SK-N-SH (cell line): ENCODE measurements around the gene SLC25A24. TPM values are rescaled to one million over a fixed set of nuclear protein-coding genes. Genes with fewer than 3 reads are reported as not detected.
"Not testable (repeated sequence)": the region's sequence is repeated elsewhere in the genome, so short reads cannot be mapped to it uniquely, and the experiment has no call there.

Experiments used
- CTCF ChIA-PET: fragments of 300-600, 350-600 bp; formaldehyde crosslinking; extraction: SDS; loops from one replicate; lab custom pipeline; 2021; lab: Yijun Ruan, JAX
- POLR2A ChIA-PET: fragments of 350-600 bp; sonication (Branson Sonifier 250); formaldehyde crosslinking; extraction: SDS; loops from one replicate; lab custom pipeline; 2020; ENCODE audit warnings: antibody characterized with exemption, inconsistent platforms; lab: Yijun Ruan, JAX
- DNase-seq: peaks from one replicate; pipeline ENCODE4 v3.0.0; 2012
- H2AFZ ChIP-seq: fragments of 200-600 bp; sonication (generic); 2 replicates; pipeline ENCODE4 v1.8.1; 2016; ENCODE audit warnings: antibody characterized with exemption, mild to moderate bottlenecking, low read depth
- H3F3A ChIP-seq: fragments of 200-600 bp; sonication (generic); replicated peaks from 2 replicates; pipeline ENCODE3; 2016; ENCODE audit warnings: antibody characterized with exemption, mild to moderate bottlenecking; ENCODE audit not compliant: insufficient read depth
- H3K27ac ChIP-seq, 2 experiments: fragments of 200-500 bp in 1 of 2; fragments of 200-600 bp in 1 of 2; sonication (Bioruptor generic) in 1 of 2; sonication (generic), shearing (Covaris generic) in 1 of 2; 2 replicates each; pipeline versions ENCODE4 v1.5.1 to v1.6.1; 2014 to 2016; ENCODE audit warnings: low read depth in 2 of 2, inconsistent platforms in 1 of 2, low read length in 1 of 2, mild to moderate bottlenecking in 1 of 2, mixed read lengths in 1 of 2
- H3K27me3 ChIP-seq: fragments of 200-600 bp; sonication (generic), shearing (Covaris generic); 2 replicates; pipeline ENCODE4 v1.6.1; 2016; ENCODE audit warnings: mixed run types; ENCODE audit not compliant: insufficient read depth
- H3K36me3 ChIP-seq, 2 experiments: fragments of 200-500 bp in 1 of 2; fragments of 200-600 bp in 1 of 2; sonication (Bioruptor generic) in 1 of 2; sonication (generic) in 1 of 2; replicated peaks in 1 of 2; 2 replicates each; pipeline versions ENCODE3 to v1.5.1; 2014 to 2016; ENCODE audit warnings: low read length in 1 of 2, mild to moderate bottlenecking in 1 of 2; ENCODE audit not compliant: insufficient read depth in 2 of 2, control insufficient read depth in 1 of 2
- H3K4me1 ChIP-seq, 2 experiments: fragments of 200-500 bp in 1 of 2; fragments of 200-600 bp in 1 of 2; sonication (Bioruptor generic) in 1 of 2; sonication (generic), shearing (Covaris generic) in 1 of 2; 2 replicates each; pipeline versions ENCODE4 v1.5.1 to v1.6.1; 2014 to 2016; ENCODE audit warnings: low read depth in 1 of 2, low read length in 1 of 2, mixed run types in 1 of 2; ENCODE audit not compliant: insufficient read depth in 2 of 2, control insufficient read depth in 1 of 2
- H3K4me2 ChIP-seq: fragments of 200-600 bp; sonication (generic), shearing (Covaris generic); 2 replicates; pipeline ENCODE4 v1.6.1; 2017; ENCODE audit warnings: mixed run types
- H3K4me3 ChIP-seq, 2 experiments: fragments of 200-500 bp in 1 of 2; fragments of 200-600 bp in 1 of 2; sonication (Bioruptor generic) in 1 of 2; sonication (generic), shearing (Covaris generic) in 1 of 2; 2 replicates each; pipeline versions ENCODE4 v1.5.1 to v1.8.1; 2014 to 2016; ENCODE audit warnings: low read depth in 2 of 2, inconsistent platforms in 1 of 2, low read length in 1 of 2, mild to moderate bottlenecking in 1 of 2, mixed read lengths in 1 of 2, moderate library complexity in 1 of 2
- H3K79me2 ChIP-seq: fragments of 200-600 bp; sonication (generic); 2 replicates; pipeline ENCODE4 v1.8.1; 2017; ENCODE audit warnings: mild to moderate bottlenecking; ENCODE audit not compliant: insufficient read depth
- H3K9ac ChIP-seq: fragments of 200-600 bp; sonication (generic); 2 replicates; pipeline ENCODE4 v1.6.1; 2017; ENCODE audit warnings: mixed run types
- H3K9me2 ChIP-seq: fragments of 200-600 bp; sonication (generic); 2 replicates; pipeline ENCODE4 v1.6.1; 2017; ENCODE audit warnings: mixed run types
- H3K9me3 ChIP-seq: fragments of 200-600 bp; sonication (generic); 2 replicates; pipeline ENCODE4 v1.6.1; 2017; ENCODE audit warnings: mixed run types, mild to moderate bottlenecking, moderate library complexity
- H4K20me1 ChIP-seq: fragments of 200-600 bp; sonication (generic); 2 replicates; pipeline ENCODE4 v1.6.1; 2017; ENCODE audit warnings: mild to moderate bottlenecking, mixed run types; ENCODE audit not compliant: insufficient read depth
- CTCF ChIP-seq: fragments of 200-600 bp; sonication (generic); IDR thresholded peaks from 2 replicates; pipeline ENCODE4 v1.6.1; 2017; ENCODE audit warnings: antibody characterized with exemption, mild to moderate bottlenecking, moderate library complexity
- RAD21 ChIP-seq: IDR thresholded peaks from 2 replicates; pipeline ENCODE4 v1.6.1; 2012; ENCODE audit warnings: mild to moderate bottlenecking, low read length
- SMC3 ChIP-seq: IDR thresholded peaks from 2 replicates; pipeline ENCODE4 v1.6.1; 2012; ENCODE audit warnings: low read depth, low read length, improper control_type of control experiment
- WGBS: methylation state at CpG from one replicate; pipeline ENCODE4 v1.1.6; 2017; ENCODE audit warnings: low lambda C conversion rate; 5-methylcytosine and 5-hydroxymethylcytosine counted together
- polyA plus RNA-seq, 3 experiments: library from polyadenylated mRNA; depleted of rRNA; stranded (reverse); fragments of >200 nt; gene quantifications; 2 replicates each; pipeline ENCODE4 v1.2.3, GENCODE V29; 2012

The SLC25A24 gene
- polyA plus RNA-seq, 1 of the 3 experiments (the other 2 are of a cell fraction), result 11.3 TPM

GRCh38 chr1:108217007-108217406 lies 16.9 kb upstream of the SLC25A24 start:
- H3K79me2 ChIP-seq, POLR2A ChIA-PET, H3K4me2 ChIP-seq, H3K9me2 ChIP-seq, H3K27me3 ChIP-seq, CTCF ChIA-PET, DNase-seq, H2AFZ ChIP-seq, H3K36me3 ChIP-seq, H3K4me3 ChIP-seq, H3K9ac ChIP-seq, H3K4me1 ChIP-seq, H3K27ac ChIP-seq, H3F3A ChIP-seq, H4K20me1 ChIP-seq, H3K9me3 ChIP-seq: not testable (repeated sequence)
- WGBS, result 8% methylated on average over 2 of the region's 2 CpGs

GRCh38 chr1:108216028-108216890 lies 16.1 kb upstream of the SLC25A24 start:
- H4K20me1 ChIP-seq, H3K4me2 ChIP-seq, H3K36me3 ChIP-seq, H3K4me1 ChIP-seq, H3K4me3 ChIP-seq, H3K9me3 ChIP-seq, DNase-seq, POLR2A ChIA-PET, H3K27me3 ChIP-seq, H3K9ac ChIP-seq, H3K27ac ChIP-seq, H3K9me2 ChIP-seq, CTCF ChIA-PET, H3K79me2 ChIP-seq, H3F3A ChIP-seq: not testable (repeated sequence)
- 73% methylated on average over 5 of the region's 6 CpGs for WGBS
- 0 out of 2 replicates have a peak overlapping the region, but pooled peaks have one; percentile 35 for H2AFZ ChIP-seq

- H4K20me1 ChIP-seq, H3K27me3 ChIP-seq, H3K4me2 ChIP-seq, H2AFZ ChIP-seq, DNase-seq, H3K36me3 ChIP-seq, H3K9ac ChIP-seq, H3K4me1 ChIP-seq, H3K79me2 ChIP-seq, H3K9me2 ChIP-seq, H3K4me3 ChIP-seq, H3K9me3 ChIP-seq, H3F3A ChIP-seq, POLR2A ChIA-PET, H3K27ac ChIP-seq: not testable (repeated sequence)
- peak; percentile 62 for TF ChIP-seq RAD21
- peak; percentile 18; the same call in 1 of the 2 replicates for TF ChIP-seq SMC3
- TF ChIP-seq CTCF, result peak; percentile 78
- WGBS, result 3% methylated on average over 5 of the region's 5 CpGs
- CTCF ChIA-PET, result interaction anchor here (0.9 kb wide), 1 partner anchor 434 kb away, joined by 3 read pairs; no protein-coding TSS in a partner anchor
Measured at GRCh38 chr1:108214641-108215465, 14.7 kb upstream of the SLC25A24 start.
